HG03097 (cell line): ENCODE measurements around the gene CEACAM8.
"Not testable (repeated sequence)": the region's sequence is repeated elsewhere in the genome, so short reads cannot be mapped to it uniquely, and the experiment has no call there.

Experiments
- ATAC-seq: cut with Tn5 transposase; IDR thresholded peaks from one replicate; pipeline ENCODE4 v1.9.1; 2021; ENCODE audit not compliant: unreplicated experiment, low FRiP score

Gene CEACAM8

GRCh38 chr19:42576241-42576640 is 18.5 kb downstream of the CEACAM8 start:
- ATAC-seq: no peak

- no peak for ATAC-seq
Observed at GRCh38 chr19:42573642-42574041, 21.1 kb downstream of the CEACAM8 start.

DNA sequence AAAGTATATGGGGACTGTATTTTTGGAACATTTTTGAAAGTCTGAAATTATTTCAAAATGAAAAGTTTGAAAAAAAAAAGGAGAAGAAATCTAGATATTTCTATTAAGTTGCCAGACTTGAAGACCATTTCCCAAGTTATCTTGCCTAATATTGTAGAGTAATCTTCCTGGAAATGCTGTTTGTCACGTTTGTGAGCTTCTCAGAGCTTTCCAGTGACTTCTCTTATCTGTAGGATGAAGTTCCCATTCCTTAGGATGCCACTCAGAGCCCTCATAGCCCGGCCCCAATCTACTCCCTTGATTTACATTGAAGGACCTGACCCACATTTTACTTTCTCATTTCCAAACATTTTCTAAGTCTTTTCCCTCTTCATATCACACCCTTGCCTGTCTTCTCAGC is 23.6 kb downstream of the CEACAM8 start:
- ATAC-seq: no peak

GRCh38 chr19:42569193-42569592 is 25.5 kb downstream of the CEACAM8 start:
- ATAC-seq: no peak

DNA sequence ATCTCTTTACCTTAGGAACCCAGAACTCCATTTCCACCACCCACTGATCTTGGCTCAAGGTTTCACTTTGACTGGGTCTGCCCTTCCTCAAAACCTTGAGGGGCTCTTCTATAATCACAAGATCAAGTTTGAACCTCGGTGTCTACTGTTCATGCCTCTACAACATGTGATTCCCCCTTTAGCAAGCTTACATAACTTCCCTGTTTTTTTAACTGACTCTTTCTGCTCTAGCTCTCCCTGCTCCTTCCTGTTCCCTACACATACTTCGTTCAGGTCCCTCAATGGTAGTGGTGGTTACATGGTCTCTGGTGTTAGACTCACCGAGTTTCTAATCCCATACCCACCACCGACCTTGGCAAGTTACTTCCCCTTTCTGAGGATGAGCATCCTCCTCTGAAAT is 26.7 kb downstream of the CEACAM8 start:
- ATAC-seq: no peak

- ATAC-seq: no peak
Observed at GRCh38 chr19:42567567-42567966, 27.2 kb downstream of the CEACAM8 start.

GRCh38 chr19:42563352-42564210 is 31.1 kb downstream of the CEACAM8 start:
- no peak for ATAC-seq

GRCh38 chr19:42561512-42561911 is 33.2 kb downstream of the CEACAM8 start:
- no peak for ATAC-seq

DNA sequence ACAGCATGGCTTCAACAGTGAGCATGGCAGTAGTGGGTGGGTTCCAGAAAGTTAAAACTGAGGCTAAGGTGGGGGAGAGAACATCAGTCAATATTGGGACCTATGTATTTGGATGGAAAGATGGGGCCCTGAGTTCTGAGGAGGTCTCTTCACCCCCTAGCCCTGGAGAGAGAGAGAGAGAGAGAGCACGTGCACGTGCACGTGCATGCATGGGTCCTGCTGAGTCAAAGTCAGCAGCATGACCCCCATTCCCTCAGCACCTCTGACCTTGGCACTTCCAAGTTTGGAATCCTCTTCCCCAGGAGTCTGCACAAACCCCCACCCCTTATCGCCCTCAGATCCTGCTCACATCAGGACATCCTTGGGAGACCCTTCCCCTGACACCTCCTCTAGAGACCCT is 34.0 kb downstream of the CEACAM8 start:
- no peak for ATAC-seq

- no peak for ATAC-seq
Observed at GRCh38 chr19:42558450-42559150, 36.1 kb downstream of the CEACAM8 start.

- ATAC-seq: not testable (repeated sequence)
Observed at GRCh38 chr19:42557386-42557871, 37.3 kb downstream of the CEACAM8 start.

DNA sequence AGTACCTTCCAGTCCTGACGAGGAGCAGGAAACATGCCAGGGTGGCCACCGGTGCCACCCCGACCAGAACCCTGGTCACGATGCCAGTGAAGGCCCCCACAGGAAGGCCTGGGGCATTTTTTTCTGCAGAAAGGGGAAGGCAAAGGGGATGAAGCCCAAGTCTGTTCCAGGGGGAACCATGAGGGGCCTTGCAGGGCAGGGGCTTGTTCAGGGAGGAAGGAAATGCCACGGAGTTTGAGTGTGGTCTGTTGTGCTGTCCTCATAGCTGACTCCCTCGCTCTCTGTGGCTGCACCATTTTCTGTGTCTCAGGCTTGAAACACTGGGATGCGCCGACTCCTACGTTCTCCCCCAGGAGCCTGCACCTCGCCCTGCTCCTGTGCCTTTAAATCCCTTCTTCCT is 38.9 kb downstream of the CEACAM8 start:
- ATAC-seq: no peak

DNA sequence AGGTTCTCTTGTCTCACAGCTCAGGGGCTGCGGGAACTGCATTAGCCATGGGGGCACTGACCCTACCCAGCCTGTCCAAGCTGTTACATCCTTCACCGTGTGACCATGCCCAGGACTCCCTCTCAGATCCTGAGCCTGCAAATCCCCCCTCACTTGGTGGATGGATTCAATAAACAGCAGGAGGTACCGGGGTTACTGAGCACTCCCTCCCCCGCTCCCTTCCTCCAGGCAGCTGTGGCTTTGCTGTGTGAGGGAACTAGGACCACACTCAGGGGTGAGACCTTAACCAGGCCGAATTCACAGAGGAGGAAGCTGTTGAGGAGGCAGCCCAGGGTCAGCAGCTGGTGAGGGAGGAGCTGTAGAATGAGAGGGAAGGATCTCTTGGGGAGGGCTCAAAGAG is 39.4 kb downstream of the CEACAM8 start:
- ATAC-seq: no peak

- ATAC-seq: no peak
Observed at GRCh38 chr19:42554046-42554575, 40.6 kb downstream of the CEACAM8 start.

- ATAC-seq: no peak
Observed at GRCh38 chr19:42553292-42554045, 41.3 kb downstream of the CEACAM8 start.

- ATAC-seq: no peak
Observed at GRCh38 chr19:42552086-42553065, 42.3 kb downstream of the CEACAM8 start.

GRCh38 chr19:42550521-42550920 is 44.2 kb downstream of the CEACAM8 start:
- ATAC-seq: not testable (repeated sequence)

GRCh38 chr19:42549067-42549466 is 45.7 kb downstream of the CEACAM8 start:
- not testable (repeated sequence) for ATAC-seq

- no peak for ATAC-seq
Observed at GRCh38 chr19:42548552-42548951, 46.2 kb downstream of the CEACAM8 start.

- no peak for ATAC-seq
Observed at GRCh38 chr19:42547929-42548328, 46.8 kb downstream of the CEACAM8 start.
